HepG2 (cell line): Measurements from ENCODE around the gene POPDC2. TPM values are rescaled to one million over a fixed set of nuclear protein-coding genes. Genes with fewer than 3 reads are reported as not detected.

ENCODE experiments used
- ATAC-seq: fragments of 200-7000 bp; cut with Tn5 transposase; 3 replicates; pipeline ENCODE4 v1.9.1; 2020; ENCODE audit warnings: mild to moderate bottlenecking, moderate library complexity
- BruUV-seq: library from RNA; stranded (reverse); fragments of 400-500 nt; replicated peaks from 2 replicates; lab custom pipeline; 2021; lab: Mats Ljungman, UMichigan
- CTCF ChIA-PET: fragments of 300-600 bp; formaldehyde crosslinking; extraction: SDS; loops from one replicate; lab custom pipeline; 2021; ENCODE audit warnings: low total read pairs, inconsistent platforms, low intra/inter-chr PET ratio; lab: Yijun Ruan, JAX
- POLR2A ChIA-PET: fragments of 350-600 bp; sonication (Branson Sonifier 250); formaldehyde crosslinking; loops from one replicate; lab custom pipeline; 2020; ENCODE audit warnings: antibody characterized with exemption, inconsistent platforms; lab: Yijun Ruan, JAX
- DNase-seq: peaks from one replicate; pipeline ENCODE4 v3.0.0-alpha.2; 2015; ENCODE audit warnings: low spot score
- FAIRE-seq: peaks from 3 replicates; lab custom pipeline; 2011; peaks lifted over from hg19 to GRCh38; lab: Jason Lieb, UNC
- H2AFZ ChIP-seq: one replicate; pipeline ENCODE4 v1.6.1; 2011; ENCODE audit warnings: low read length, inconsistent platforms
- H3K27ac ChIP-seq: fragments of 300-600 bp; 3 replicates; pipeline ENCODE4 v1.8.0; 2011; ENCODE audit warnings: mixed run types, mild to moderate bottlenecking, mixed read lengths, low read length, inconsistent platforms; ENCODE audit not compliant: insufficient read depth; ENCODE audit errors: extremely low read length
- H3K27me3 ChIP-seq, 2 experiments: fragments of 200-600 bp in 1 of 2; 2 replicates in 1 of 2; 3 replicates in 1 of 2; pipeline versions ENCODE4 v1.6.0 to v1.8.0; 2011; ENCODE audit warnings: low read length in 2 of 2, mild to moderate bottlenecking in 2 of 2, moderate library complexity in 2 of 2, inconsistent platforms in 1 of 2; ENCODE audit not compliant: insufficient read depth in 2 of 2, control insufficient read depth in 1 of 2
- H3K36me3 ChIP-seq, 2 experiments: fragments of 200-600 bp in 1 of 2; replicated peaks in 1 of 2; 2 replicates in 1 of 2; 3 replicates in 1 of 2; pipeline versions ENCODE4 v1.5.1 to v1.8.0; 2011; ENCODE audit warnings: low read length in 2 of 2, inconsistent platforms in 1 of 2; ENCODE audit not compliant: insufficient read depth in 2 of 2, control insufficient read depth in 1 of 2
- H3K4me1 ChIP-seq: 2 replicates; pipeline ENCODE4 v1.5.1; 2012; ENCODE audit warnings: low read length, inconsistent platforms; ENCODE audit not compliant: insufficient read depth
- H3K4me2 ChIP-seq: 2 replicates; pipeline ENCODE4 v1.6.0; 2011; ENCODE audit warnings: low read depth, low read length, inconsistent platforms
- H3K4me3 ChIP-seq, 3 experiments: fragments of 200-600 bp in 1 of 3; sonication (generic), shearing (Covaris generic) in 1 of 3; replicated peaks in 1 of 3; 2 replicates each; pipeline ENCODE4 v1.5.1; 2011 to 2016; ENCODE audit warnings: low read length in 3 of 3, inconsistent platforms in 2 of 3, low read depth in 2 of 3, mild to moderate bottlenecking in 2 of 3, control low read depth in 1 of 3, mixed read lengths in 1 of 3; ENCODE audit not compliant: insufficient read depth in 1 of 3
- H3K79me2 ChIP-seq: one replicate; pipeline ENCODE4 v1.6.1; 2011; ENCODE audit warnings: low read length, inconsistent platforms; ENCODE audit not compliant: insufficient read depth
- H3K9ac ChIP-seq: 2 replicates; pipeline ENCODE4 v1.6.0; 2011; ENCODE audit warnings: mild to moderate bottlenecking, low read depth, low read length, inconsistent platforms; ENCODE audit not compliant: insufficient read depth
- H3K9me3 ChIP-seq: 2 replicates; pipeline ENCODE4 v1.5.1; 2012; ENCODE audit warnings: mild to moderate bottlenecking, low read length
- H4K20me1 ChIP-seq: 2 replicates; pipeline ENCODE4 v1.6.0; 2011; ENCODE audit warnings: inconsistent platforms, mild to moderate bottlenecking, low read length, moderate library complexity; ENCODE audit not compliant: insufficient read depth
- CBX1 ChIP-seq: IDR thresholded peaks from one replicate; pipeline ENCODE4 v1.6.1; 2016; ENCODE audit warnings: antibody characterized with exemption, low read depth
- CREB1 ChIP-seq, 2 experiments: fragments of 450-650 bp in 1 of 2; IDR thresholded peaks; 2 replicates each; pipeline ENCODE4 v1.6.1; 2016 to 2017; ENCODE audit warnings: control low read depth in 1 of 2, mild to moderate bottlenecking in 1 of 2, missing compliant biosample characterization in 1 of 2, missing genetic modification characterization in 1 of 2
- FOSL2 ChIP-seq: sonication (generic); formaldehyde crosslinking; IDR thresholded peaks from 2 replicates; pipeline ENCODE4 v1.4.0; 2020; ENCODE audit warnings: missing genetic modification reagents
- HDAC1 ChIP-seq: sonication (generic); formaldehyde crosslinking; IDR thresholded peaks from 2 replicates; pipeline ENCODE4 v1.5.1; 2020; ENCODE audit warnings: mild to moderate bottlenecking, missing genetic modification reagents
- HNRNPH1 ChIP-seq: fragments of 200-400 bp; formaldehyde crosslinking; optimal IDR thresholded peaks from 2 replicates; pipeline ENCODE3; 2017; ENCODE audit warnings: mild to moderate bottlenecking, low read depth, low read length
- MAZ ChIP-seq, 2 experiments: sonication (generic) in 1 of 2; formaldehyde crosslinking in 1 of 2; IDR thresholded peaks; 2 replicates each; pipeline versions ENCODE4 v1.5.0 to v1.6.1; 2012 to 2020; ENCODE audit warnings: low read depth in 2 of 2, mild to moderate bottlenecking in 2 of 2, borderline replicate concordance in 1 of 2, improper control_type of control experiment in 1 of 2, low read length in 1 of 2, missing genetic modification reagents in 1 of 2, moderate library complexity in 1 of 2
- MEIS1 ChIP-seq: sonication (generic); formaldehyde crosslinking; IDR thresholded peaks from 2 replicates; pipeline ENCODE4 v1.9.0; 2021; ENCODE audit warnings: mild to moderate bottlenecking, missing genetic modification reagents, moderate library complexity, borderline replicate concordance
- MIER3 ChIP-seq: IDR thresholded peaks from 2 replicates; pipeline ENCODE4 v1.6.1; 2016; ENCODE audit warnings: missing compliant biosample characterization, borderline replicate concordance
- MTF2 ChIP-seq: sonication (generic); formaldehyde crosslinking; IDR thresholded peaks from 2 replicates; pipeline ENCODE4 v1.5.0; 2020; ENCODE audit warnings: missing genetic modification reagents, borderline replicate concordance
- RXRB ChIP-seq: IDR thresholded peaks from 2 replicates; pipeline ENCODE4 v1.6.1; 2016; ENCODE audit warnings: borderline replicate concordance, missing genetic modification reagents, missing compliant biosample characterization
- ZFP36L1 ChIP-seq: sonication (generic); formaldehyde crosslinking; IDR thresholded peaks from 2 replicates; pipeline ENCODE4 v1.8.0; 2022; ENCODE audit warnings: mild to moderate bottlenecking, missing genetic modification reagents, moderate library complexity
- ZMYM4 ChIP-seq: sonication (generic); formaldehyde crosslinking; IDR thresholded peaks from 2 replicates; pipeline ENCODE4 v1.8.1; 2023; ENCODE audit warnings: mild to moderate bottlenecking, missing genetic modification reagents
- ZNF430 ChIP-seq: sonication (generic); formaldehyde crosslinking; IDR thresholded peaks from 2 replicates; pipeline ENCODE4 v1.9.0; 2021; ENCODE audit warnings: mild to moderate bottlenecking, missing genetic modification reagents
- ZNF558 ChIP-seq: sonication (generic); formaldehyde crosslinking; IDR thresholded peaks from 2 replicates; pipeline ENCODE4 v1.9.0; 2022; ENCODE audit warnings: mild to moderate bottlenecking, missing genetic modification reagents, borderline replicate concordance
- ZNF672 ChIP-seq: sonication (generic); formaldehyde crosslinking; IDR thresholded peaks from 2 replicates; pipeline ENCODE4 v1.8.1; 2022; ENCODE audit warnings: missing genetic modification reagents
- WGBS: methylation state at CpG from one replicate; pipeline ENCODE4 v1.1.6; 2017; ENCODE audit warnings: low lambda C conversion rate; 5-methylcytosine and 5-hydroxymethylcytosine counted together
- in situ Hi-C: cut with HindIII; loops from 2 replicates; pipeline ENCODE4 v1.10.0; 2017; ENCODE audit warnings: low pct_unique_long_range_greater_than_20kb; ENCODE audit not compliant: extremely low pct_ligation_motif_present
- intact Hi-C: fragments of 100-400 bp; cut with micrococcal nuclease; formaldehyde crosslinking; loops from one replicate; pipeline ENCODE4 v1.10.0; 2022; ENCODE audit not compliant: unreplicated experiment
- polyA plus RNA-seq, 8 experiments: library from polyadenylated mRNA; depleted of rRNA in 3 of 8; stranded (reverse) in 7 of 8; unstranded in 1 of 8; fragments of >200 nt; fragmentation: Illumina TruSeq in 4 of 8; extraction: Trizol in 4 of 8; gene quantifications; 2 replicates each; pipeline versions ENCODE4 v1.2.1 to v1.2.3, GENCODE V29; 2011 to 2016; ENCODE audit warnings: low read depth in 4 of 8, missing spikeins in 1 of 8, mixed read lengths in 1 of 8; ENCODE audit not compliant: insufficient read depth in 1 of 8
- total RNA-seq, 5 experiments: library from RNA; depleted of rRNA; stranded (reverse); fragments of >200 nt; fragmentation: Illumina TruSeq; extraction: Trizol; gene quantifications; 2 replicates each; pipeline ENCODE4 v1.2.3, GENCODE V29; 2016; ENCODE audit warnings: low read depth in 1 of 5
- TF ChIP-seq, protein P1 (sequence below): sonication (generic); formaldehyde crosslinking; IDR thresholded peaks from 2 replicates; pipeline ENCODE4; 2020; ENCODE audit warnings: missing genetic modification reagents, mild to moderate bottlenecking, borderline replicate concordance
- TF ChIP-seq, protein P2 (sequence below): IDR thresholded peaks from 2 replicates; pipeline ENCODE4 v1.6.1; 2016; ENCODE audit warnings: low read depth, borderline replicate concordance
- TF ChIP-seq, protein P3 (sequence below): sonication (generic); formaldehyde crosslinking; conservative IDR thresholded peaks from 2 replicates; pipeline ENCODE4 v1.4.0; 2020; ENCODE audit warnings: missing genetic modification reagents

Gene POPDC2
- total and polyA plus RNA-seq, 2 of the 13 experiments (the other 11 are each of a cell fraction or from before 2014, with no cell fraction given) = 0.18 to 0.58 TPM

DNA sequence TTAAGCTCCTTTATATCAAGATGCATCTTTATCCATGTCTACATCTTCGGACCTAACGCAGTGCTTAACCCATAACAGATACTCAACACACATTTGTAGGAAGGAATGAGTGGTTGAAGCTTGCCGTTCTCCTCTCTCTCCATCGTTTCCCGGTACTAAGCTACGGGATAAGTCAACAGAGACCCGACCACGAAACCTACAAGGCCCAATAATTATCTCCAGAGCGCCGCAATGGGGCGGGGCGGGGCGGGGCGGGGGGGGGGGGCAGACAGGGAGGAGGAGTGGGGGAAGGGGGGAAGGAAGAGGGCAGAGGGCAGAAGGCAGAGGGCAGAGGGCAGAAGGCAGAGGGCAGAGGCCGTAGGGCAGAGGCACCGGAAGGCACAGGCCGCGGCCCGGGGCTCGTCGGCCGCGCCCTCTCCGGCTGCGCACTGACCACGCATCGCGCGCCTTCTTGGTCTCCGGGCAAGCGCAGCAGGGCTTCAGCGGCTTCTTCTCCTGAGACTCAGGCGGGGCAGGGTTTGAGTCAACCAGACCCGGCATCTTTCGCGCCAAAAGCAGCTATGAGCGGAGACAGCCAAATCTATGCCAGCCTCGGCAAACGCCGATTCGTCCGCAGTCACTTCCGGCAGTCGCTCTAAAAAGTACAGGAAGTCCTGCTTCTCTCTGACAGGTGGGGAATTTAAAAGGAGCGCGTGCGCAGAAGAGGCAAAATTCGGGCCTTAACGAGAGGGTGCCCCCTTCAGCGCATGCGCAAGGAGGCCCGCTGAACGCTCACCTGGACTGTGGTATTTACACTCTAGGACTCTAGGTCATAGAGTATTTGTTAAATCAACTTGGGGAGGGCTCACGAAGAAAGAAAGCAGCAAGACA lies 16.6 kb upstream of the POPDC2 start, which contains the start of gene COX17:
Gene COX17, minus strand, starts transcription at position 636 of the 870 bp plus-strand sequence. Its CDS starts 96 bp downstream, at position 540.
- WGBS = under 1% methylated on average over 26 of the region's 54 CpGs
- Histone ChIP-seq H3K27ac (peak within 1 kb of the TSS; percentile 84), H3K36me3 (peaks cover 4 to 21% of the 10 kb centered on the region in 2 experiments; a peak in 4 of 5 replicates), H3K4me3 (peak within 1 kb of the TSS; percentile 69 to 96 (median 77)), H3K27me3 (no peaks in the 10 kb centered on the region; a peak in 1 of 5 replicates), H4K20me1 (no peaks in the 10 kb centered on the region), H3K4me1 (peaks cover 16% of the 10 kb centered on the region), H3K9ac (peak within 1 kb of the TSS; percentile 73), H3K9me3 (no peaks in the 10 kb centered on the region), H2AFZ (peak within 1 kb of the TSS; percentile 83), H3K4me2 (peak within 1 kb of the TSS; percentile 90), H3K79me2 (peaks cover 4% of the 10 kb centered on the region)
- ATAC-seq = peak; percentile 95
- in situ Hi-C loops = loop anchor here (25.0 kb wide), 3 partner anchors 265 to 790 kb away; partner anchors contain the start of gene TEX55
- intact Hi-C loops = no loop called here
- no TSS peak for BruUV-seq
- peak; percentile 97 for DNase-seq
- ChIA-PET CTCF (no interaction called here), POLR2A (interaction anchor here (1.0 to 1.6 kb wide), 6 partner anchors 33 to 437 kb away, joined by 3 to 8 read pairs (median 4); partner anchors contain the start of genes GSK3B, TIMMDC1 and TMEM39A)
- FAIRE-seq = peak; percentile 89
- TF ChIP-seq ZNF430 (CRISPR knock-in tag) (0 out of 2 replicates have a peak, but pooled peaks have one; percentile 34), CREB1 (IDR thresholded peaks at IDR 0.05) (0 out of 2 replicates have a peak, but pooled peaks have one; percentile 24), CREB1 (CRISPR knock-in tag; IDR thresholded peaks at IDR 0.05) (peak; percentile 54; the same call in 1 of the 2 replicates), ZNF558 (CRISPR knock-in tag) (peak; percentile 49; the same call in 1 of the 2 replicates), MIER3 (CRISPR knock-in tag) (no peak), MEIS1 (CRISPR knock-in tag) (peak; percentile 81; the same call in 1 of the 2 replicates), ZMYM4 (peak; percentile 95), CBX1 (no peak), HDAC1 (CRISPR knock-in tag) (peak; percentile 66), MTF2 (CRISPR knock-in tag) (peak; percentile 67; the same call in 1 of the 2 replicates), ZFP36L1 (CRISPR knock-in tag) (no peak), HNRNPH1 (no peak), FOSL2 (peak; percentile 16; the same call in 1 of the 2 replicates), RXRB (CRISPR knock-in tag) (peak; percentile 16; the same call in 1 of the 2 replicates), ZNF672 (CRISPR knock-in tag) (no peak), MAZ (IDR thresholded peaks at IDR 0.05; ENCODE audit: borderline replicate concordance, low read depth, low read length) (no peak), MAZ (CRISPR knock-in tag; IDR thresholded peaks at IDR 0.05; ENCODE audit: low read depth) (peak; percentile 73)
- TF ChIP-seq, protein P1, sequence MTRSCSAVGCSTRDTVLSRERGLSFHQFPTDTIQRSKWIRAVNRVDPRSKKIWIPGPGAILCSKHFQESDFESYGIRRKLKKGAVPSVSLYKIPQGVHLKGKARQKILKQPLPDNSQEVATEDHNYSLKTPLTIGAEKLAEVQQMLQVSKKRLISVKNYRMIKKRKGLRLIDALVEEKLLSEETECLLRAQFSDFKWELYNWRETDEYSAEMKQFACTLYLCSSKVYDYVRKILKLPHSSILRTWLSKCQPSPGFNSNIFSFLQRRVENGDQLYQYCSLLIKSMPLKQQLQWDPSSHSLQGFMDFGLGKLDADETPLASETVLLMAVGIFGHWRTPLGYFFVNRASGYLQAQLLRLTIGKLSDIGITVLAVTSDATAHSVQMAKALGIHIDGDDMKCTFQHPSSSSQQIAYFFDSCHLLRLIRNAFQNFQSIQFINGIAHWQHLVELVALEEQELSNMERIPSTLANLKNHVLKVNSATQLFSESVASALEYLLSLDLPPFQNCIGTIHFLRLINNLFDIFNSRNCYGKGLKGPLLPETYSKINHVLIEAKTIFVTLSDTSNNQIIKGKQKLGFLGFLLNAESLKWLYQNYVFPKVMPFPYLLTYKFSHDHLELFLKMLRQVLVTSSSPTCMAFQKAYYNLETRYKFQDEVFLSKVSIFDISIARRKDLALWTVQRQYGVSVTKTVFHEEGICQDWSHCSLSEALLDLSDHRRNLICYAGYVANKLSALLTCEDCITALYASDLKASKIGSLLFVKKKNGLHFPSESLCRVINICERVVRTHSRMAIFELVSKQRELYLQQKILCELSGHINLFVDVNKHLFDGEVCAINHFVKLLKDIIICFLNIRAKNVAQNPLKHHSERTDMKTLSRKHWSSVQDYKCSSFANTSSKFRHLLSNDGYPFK (CRISPR knock-in tag) = peak; percentile 81; the same call in 1 of the 2 replicates
- TF ChIP-seq, protein P2, sequence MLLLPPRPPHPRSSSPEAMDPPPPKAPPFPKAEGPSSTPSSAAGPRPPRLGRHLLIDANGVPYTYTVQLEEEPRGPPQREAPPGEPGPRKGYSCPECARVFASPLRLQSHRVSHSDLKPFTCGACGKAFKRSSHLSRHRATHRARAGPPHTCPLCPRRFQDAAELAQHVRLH = peak; percentile 28; the same call in 1 of the 2 replicates
- TF ChIP-seq, protein P3, sequence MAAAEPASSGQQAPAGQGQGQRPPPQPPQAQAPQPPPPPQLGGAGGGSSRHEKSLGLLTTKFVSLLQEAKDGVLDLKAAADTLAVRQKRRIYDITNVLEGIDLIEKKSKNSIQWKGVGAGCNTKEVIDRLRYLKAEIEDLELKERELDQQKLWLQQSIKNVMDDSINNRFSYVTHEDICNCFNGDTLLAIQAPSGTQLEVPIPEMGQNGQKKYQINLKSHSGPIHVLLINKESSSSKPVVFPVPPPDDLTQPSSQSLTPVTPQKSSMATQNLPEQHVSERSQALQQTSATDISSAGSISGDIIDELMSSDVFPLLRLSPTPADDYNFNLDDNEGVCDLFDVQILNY = peak; percentile 60; the same call in 1 of the 2 replicates
